ENCODE measurements around the gene NDUFS2.

GRCh38 chr1:161196111-161196510 lies 6.1 kb upstream of the NDUFS2 start:
- TF ChIP-seq POLR2AphosphoS5 (IDR thresholded peaks at IDR 0.05; ENCODE audit: low read depth, low read length) = no peak
- no peak for TF ChIP-seq POLR2A (IDR thresholded peaks at IDR 0.05; ENCODE audit: low read depth, low read length)
- no peak for TF ChIP-seq TAF1 (IDR thresholded peaks at IDR 0.05; ENCODE audit: borderline replicate concordance, low read depth, low read length)

Data from GM12892 (cell line).